Measurements from ENCODE around the gene RCVRN. TPM values are rescaled to one million over a fixed set of nuclear protein-coding genes. Genes with fewer than 3 reads are reported as not detected.

The RCVRN gene
- total and polyA plus RNA-seq, 2 of the 8 experiments (the other 6 are each of a cell fraction or from before 2014, with no cell fraction given), result not detected

- WGBS, 2 experiments (ENCODE audit: extremely low coverage in 1 of 2, insufficient coverage in 1 of 2, insufficient read length in 1 of 2, insufficient replicate concordance in 2 of 2, low coverage in 1 of 2, low lambda C conversion rate in 2 of 2, missing lambda C conversion rate in 1 of 2), result 88% methylated on average over 5 of the region's 5 CpGs; no CpG with 5 or more reads in 1 of the 2 experiments
- peaks cover 0 to 5% of the 10 kb centered on the region in 2 experiments; a peak in 1 of 4 replicates for H3K9me3 ChIP-seq (ENCODE audit: insufficient read depth in 2 of 2, low read depth in 1 of 2, low read length in 1 of 2)
- no peak for FAIRE-seq
Observed at GRCh38 chr17:9854255-9854654, 50.8 kb downstream of the RCVRN start.

More at GRCh38 chr17:9854255-9854654, 50.8 kb downstream of the RCVRN start:
- TF ChIP-seq NANOG (IDR thresholded peaks at IDR 0.05; ENCODE audit: insufficient read depth, low read depth, low read length, poor library complexity, severe bottlenecking), result no peak
- TF ChIP-seq YY1 (IDR thresholded peaks at IDR 0.05; ENCODE audit: low read depth, low read length), result no peak
- TF ChIP-seq MAFK (IDR thresholded peaks at IDR 0.05; ENCODE audit: low read depth, low read length), result no peak
- no peak for TF ChIP-seq TAF1 (IDR thresholded peaks at IDR 0.05; ENCODE audit: low read depth, low read length)
- no peak for TF ChIP-seq ATF3 (IDR thresholded peaks at IDR 0.05; ENCODE audit: insufficient read depth, low read depth, low read length)
- TF ChIP-seq CHD1 (IDR thresholded peaks at IDR 0.05; ENCODE audit: low read depth, low read length), result no peak
- no peak for TF ChIP-seq CHD2 (IDR thresholded peaks at IDR 0.05; ENCODE audit: low read length)
- TF ChIP-seq TEAD4 (IDR thresholded peaks at IDR 0.05; ENCODE audit: low read depth, low read length), result no peak
- no peak for TF ChIP-seq SAP30 (IDR thresholded peaks at IDR 0.05; ENCODE audit: insufficient read depth, insufficient replicate concordance, low read length)
- no peak for TF ChIP-seq SRF (IDR thresholded peaks at IDR 0.05; ENCODE audit: low read depth, low read length)
- no peak for TF ChIP-seq CREB1 (IDR thresholded peaks at IDR 0.05)
- no peak for TF ChIP-seq HDAC2 (IDR thresholded peaks at IDR 0.05; ENCODE audit: borderline replicate concordance in 1 of 2, low read depth in 2 of 2, low read length in 2 of 2)
- no peak for TF ChIP-seq TBP (IDR thresholded peaks at IDR 0.05; ENCODE audit: low read depth, low read length)
- no peak for TF ChIP-seq SIRT6 (IDR thresholded peaks at IDR 0.05; ENCODE audit: low read length)
- no peak for TF ChIP-seq BACH1 (IDR thresholded peaks at IDR 0.05; ENCODE audit: low read length)
- TF ChIP-seq PHF8 (conservative IDR thresholded peaks at IDR 0.05; ENCODE audit: low read depth, low read length), result no peak
- no peak overlapping the region for H2BK15ac ChIP-seq (ENCODE audit: low read length)
- no peaks in the 10 kb centered on the region for H3K23me2 ChIP-seq (ENCODE audit: low read depth, low read length)
- no peak overlapping the region for H2AFZ ChIP-seq (ENCODE audit: low read length)
- H3K4me3 ChIP-seq (ENCODE audit: extremely low read depth in 1 of 4, insufficient read depth in 2 of 4, low read depth in 3 of 4, low read length in 4 of 4), result no peak overlapping the region
- H2BK12ac ChIP-seq (ENCODE audit: low read depth, low read length), result no peak overlapping the region
- no peak for DNase-seq (ENCODE audit: low read depth in 1 of 2, low spot score in 2 of 2)
- POLR2A ChIA-PET (ENCODE audit: partially characterized antibody), result no interaction called here
- H4K8ac ChIP-seq (ENCODE audit: extremely low read depth, insufficient read depth, low read length), result no peak overlapping the region
- H3K79me1 ChIP-seq (ENCODE audit: low read depth, low read length), result no peaks in the 10 kb centered on the region
- no peak overlapping the region for H3K4ac ChIP-seq (replicated peaks; ENCODE audit: insufficient read length, low read depth, low read length)
- H4K5ac ChIP-seq (ENCODE audit: insufficient read length, low read depth, low read length), result no peak overlapping the region
- H3K27ac ChIP-seq (ENCODE audit: low read depth, low read length), result no peak overlapping the region
- H3K4me2 ChIP-seq (ENCODE audit: insufficient read depth in 1 of 2, low read depth in 2 of 2, low read length in 2 of 2), result no peak overlapping the region
- no peak overlapping the region for H3K18ac ChIP-seq (ENCODE audit: extremely low read depth, low read length)
- H3K4me1 ChIP-seq (replicated peaks in 1 of 4; ENCODE audit: control insufficient read depth in 3 of 4, insufficient read depth in 4 of 4, low read length in 3 of 4), result no peaks in the 10 kb centered on the region
- CTCF ChIA-PET (ENCODE audit: partially characterized antibody), result no interaction called here
- H2BK120ac ChIP-seq (replicated peaks; ENCODE audit: low read depth, low read length), result no peak overlapping the region
- H3K23ac ChIP-seq (ENCODE audit: insufficient read length), result no peak overlapping the region
- H4K91ac ChIP-seq (replicated peaks; ENCODE audit: insufficient read length, low read length), result no peak overlapping the region
- no peak overlapping the region for H3K56ac ChIP-seq (replicated peaks; ENCODE audit: insufficient read length, low read depth, low read length)
- no peak overlapping the region for H2AK5ac ChIP-seq (ENCODE audit: low read depth, low read length)
- H3K36me3 ChIP-seq (ENCODE audit: control insufficient read depth in 2 of 4, insufficient read depth in 4 of 4, low read length in 3 of 4), result no peaks in the 10 kb centered on the region
- no peak overlapping the region for H3K14ac ChIP-seq (ENCODE audit: insufficient read length)
- no peak overlapping the region for H3K9ac ChIP-seq (replicated peaks in 1 of 4; ENCODE audit: extremely low read depth in 1 of 4, low read depth in 3 of 4, low read length in 3 of 4)
- H4K20me1 ChIP-seq (replicated peaks in 1 of 2; ENCODE audit: control insufficient read depth in 1 of 2, insufficient read depth in 2 of 2, low read length in 2 of 2), result no peaks in the 10 kb centered on the region
- H3K27me3 ChIP-seq (replicated peaks in 1 of 4; ENCODE audit: control insufficient read depth in 3 of 4, extremely low read depth in 1 of 4, insufficient read depth in 3 of 4, low read length in 3 of 4), result no peaks in the 10 kb centered on the region
- H2BK20ac ChIP-seq (ENCODE audit: low read length), result no peak overlapping the region
- no peak overlapping the region for H2BK5ac ChIP-seq (ENCODE audit: low read depth, low read length)
- no peaks in the 10 kb centered on the region for H3K79me2 ChIP-seq (ENCODE audit: control insufficient read depth in 1 of 2, insufficient read depth in 2 of 2, low read length in 2 of 2)

Data from H1 (cell line).